ENCODE results near the gene TMEFF1. TPM values are rescaled to one million over a fixed set of nuclear protein-coding genes. Genes with fewer than 3 reads are reported as not detected.

Gene TMEFF1
- 0.69 to 1.5 TPM (median 1.1 TPM) in 5 replicates for total RNA-seq (2022; extraction: Qiagen RNA extraction; ENCODE audit: low read depth)

GRCh38 chr9:100472788-100473275 is at the start of gene TMEFF1:
Gene TMEFF1, plus strand, starts transcription at chr9:100473149. Its CDS starts 396 bp downstream, at chr9:100473545.

GRCh38 chr9:100426530-100427365 is 46.2 kb upstream of the TMEFF1 start, which contains the start of gene MSANTD3:
Gene MSANTD3, plus strand, starts transcription at chr9:100427143. Its CDS starts 14,796 bp downstream, at chr9:100441939.

GRCh38 chr9:100577776-100578448 is 105.0 kb downstream of the TMEFF1 start, which contains the start of gene CAVIN4:
Gene CAVIN4, plus strand, starts transcription at chr9:100578079. Its CDS starts 65 bp downstream, at chr9:100578144.

Other genes starting within 250 kb of the TMEFF1 start
- 28.1 to 34.1 TPM (median 32.5 TPM) in 5 replicates for gene TEX10, start 120.2 kb upstream of the TMEFF1 start, total RNA-seq (2022; extraction: Qiagen RNA extraction; ENCODE audit: low read depth)
- 64.9 to 78.8 TPM (median 77.9 TPM) in 5 replicates for gene MSANTD3, start 46.0 kb upstream of the TMEFF1 start, total RNA-seq (2022; extraction: Qiagen RNA extraction; ENCODE audit: low read depth)
- 0.25 to 0.77 TPM (median 0.53 TPM) in 5 replicates for gene CAVIN4, start 104.9 kb downstream of the TMEFF1 start, total RNA-seq (2022; extraction: Qiagen RNA extraction; ENCODE audit: low read depth)